Chondrocyte (in vitro differentiated cells): ENCODE results near the gene RBMS1. TPM values are rescaled to one million over a fixed set of nuclear protein-coding genes. Genes with fewer than 3 reads are reported as not detected.

Source experiments
- DNase-seq: peaks from one replicate; pipeline ENCODE4 v3.0.0; 2021; ENCODE audit warnings: mixed read lengths, low spot score
- H3K27ac Mint-ChIP-seq: one replicate; pipeline ENCODE4 v1.8.0; 2021; ENCODE audit warnings: mild to moderate bottlenecking, moderate library complexity, mixed read lengths; ENCODE audit not compliant: unreplicated experiment
- H3K27me3 Mint-ChIP-seq: 2 replicates; pipeline ENCODE4 v1.8.0; 2021; ENCODE audit warnings: low read depth, mixed read lengths
- H3K36me3 Mint-ChIP-seq: 2 replicates; pipeline ENCODE4 v1.8.0; 2021; ENCODE audit warnings: low read depth, mixed read lengths
- H3K4me1 Mint-ChIP-seq: 2 replicates; pipeline ENCODE4 v1.8.0; 2021; ENCODE audit warnings: low read depth, mild to moderate bottlenecking, mixed read lengths
- H3K4me3 Mint-ChIP-seq: one replicate; pipeline ENCODE4 v1.8.0; 2021; ENCODE audit warnings: mild to moderate bottlenecking, moderate library complexity, mixed read lengths; ENCODE audit not compliant: unreplicated experiment
- H3K9me3 Mint-ChIP-seq: 2 replicates; pipeline ENCODE4 v1.8.0; 2021; ENCODE audit warnings: low read depth, mixed read lengths
- total RNA-seq: library from RNA; stranded (reverse); gene quantifications from 3 replicates; pipeline ENCODE4 v1.2.1, GENCODE V29; 2021
- TF ChIP-seq, protein P1 (sequence below): fragments of 200-600 bp; sonication (generic); IDR thresholded peaks from 2 replicates; pipeline ENCODE4 v1.5.0; 2021; ENCODE audit warnings: antibody characterized with exemption, mild to moderate bottlenecking, moderate library complexity

Gene RBMS1
- total RNA-seq, 1 donor from 2014 or later, result 133 TPM

GRCh38 chr2:160373666-160374065 lies 119.9 kb downstream of the RBMS1 start:
- Mint-ChIP-seq H3K27me3 (no peaks in the 10 kb centered on the region), H3K27ac (peak overlapping the region; percentile 94), H3K9me3 (no peaks in the 10 kb centered on the region), H3K36me3 (no peaks in the 10 kb centered on the region), H3K4me1 (peaks cover 98% of the 10 kb centered on the region), H3K4me3 (no peak overlapping the region)
- DNase-seq, result no peak
- TF ChIP-seq, protein P1, sequence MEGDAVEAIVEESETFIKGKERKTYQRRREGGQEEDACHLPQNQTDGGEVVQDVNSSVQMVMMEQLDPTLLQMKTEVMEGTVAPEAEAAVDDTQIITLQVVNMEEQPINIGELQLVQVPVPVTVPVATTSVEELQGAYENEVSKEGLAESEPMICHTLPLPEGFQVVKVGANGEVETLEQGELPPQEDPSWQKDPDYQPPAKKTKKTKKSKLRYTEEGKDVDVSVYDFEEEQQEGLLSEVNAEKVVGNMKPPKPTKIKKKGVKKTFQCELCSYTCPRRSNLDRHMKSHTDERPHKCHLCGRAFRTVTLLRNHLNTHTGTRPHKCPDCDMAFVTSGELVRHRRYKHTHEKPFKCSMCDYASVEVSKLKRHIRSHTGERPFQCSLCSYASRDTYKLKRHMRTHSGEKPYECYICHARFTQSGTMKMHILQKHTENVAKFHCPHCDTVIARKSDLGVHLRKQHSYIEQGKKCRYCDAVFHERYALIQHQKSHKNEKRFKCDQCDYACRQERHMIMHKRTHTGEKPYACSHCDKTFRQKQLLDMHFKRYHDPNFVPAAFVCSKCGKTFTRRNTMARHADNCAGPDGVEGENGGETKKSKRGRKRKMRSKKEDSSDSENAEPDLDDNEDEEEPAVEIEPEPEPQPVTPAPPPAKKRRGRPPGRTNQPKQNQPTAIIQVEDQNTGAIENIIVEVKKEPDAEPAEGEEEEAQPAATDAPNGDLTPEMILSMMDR, result no peak

DNA sequence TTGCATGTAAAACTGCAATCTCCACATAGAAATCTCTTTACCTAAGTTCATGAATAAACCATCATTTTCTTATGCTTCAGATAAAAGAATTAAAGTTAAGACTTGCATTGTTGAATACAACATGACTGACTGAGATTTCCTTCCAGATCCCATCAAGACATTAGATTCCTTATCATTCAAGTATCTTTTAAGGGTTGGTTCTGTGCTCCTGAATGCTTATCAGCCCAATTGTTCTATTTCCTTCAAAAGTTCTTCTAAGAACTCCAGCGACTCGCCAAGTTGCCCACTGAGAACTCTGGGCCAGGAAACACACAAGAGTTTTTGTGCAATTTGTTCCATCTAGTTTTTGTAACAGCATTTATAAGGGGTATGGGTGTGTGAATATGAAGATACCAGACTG lies 120.3 kb downstream of the RBMS1 start:
- Mint-ChIP-seq H3K4me3 (no peak overlapping the region), H3K9me3 (no peaks in the 10 kb centered on the region), H3K36me3 (no peaks in the 10 kb centered on the region), H3K27me3 (no peaks in the 10 kb centered on the region), H3K4me1 (peaks cover 99% of the 10 kb centered on the region), H3K27ac (peak overlapping the region; percentile 94)
- no peak for DNase-seq
- TF ChIP-seq, protein P1, result no peak

GRCh38 chr2:160372585-160372984 lies 121.0 kb downstream of the RBMS1 start:
- no peak for DNase-seq
- no peaks in the 10 kb centered on the region for H3K9me3 Mint-ChIP-seq
- H3K4me3 Mint-ChIP-seq, result peak overlapping the region; percentile 26
- TF ChIP-seq, protein P1, result peak; percentile 16
- peaks cover 98% of the 10 kb centered on the region for H3K4me1 Mint-ChIP-seq
- H3K27me3 Mint-ChIP-seq, result no peaks in the 10 kb centered on the region
- peak overlapping the region; percentile 94 for H3K27ac Mint-ChIP-seq
- H3K36me3 Mint-ChIP-seq, result no peaks in the 10 kb centered on the region

DNA sequence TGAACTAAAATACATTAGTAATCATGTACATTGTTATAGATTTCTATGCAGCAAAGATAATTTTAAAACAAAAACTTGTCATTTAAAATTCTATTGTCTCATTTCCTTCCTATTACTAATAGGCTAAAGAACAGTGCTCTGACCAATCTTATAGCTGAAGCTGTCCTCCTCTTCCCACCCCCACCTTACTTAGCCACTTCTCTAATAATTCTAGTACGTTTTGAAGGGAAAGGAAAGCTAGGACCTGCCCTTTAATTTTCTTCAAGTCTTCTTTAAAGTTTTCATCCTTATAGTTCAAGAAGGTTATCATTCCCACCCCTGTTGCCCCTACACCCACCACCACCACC lies 121.6 kb downstream of the RBMS1 start:
- TF ChIP-seq, protein P1, result no peak
- H3K4me3 Mint-ChIP-seq, result no peak overlapping the region
- H3K27me3 Mint-ChIP-seq, result no peaks in the 10 kb centered on the region
- peak overlapping the region; percentile 94 for H3K27ac Mint-ChIP-seq
- H3K4me1 Mint-ChIP-seq, result peaks cover 97% of the 10 kb centered on the region
- no peaks in the 10 kb centered on the region for H3K9me3 Mint-ChIP-seq
- no peak for DNase-seq
- H3K36me3 Mint-ChIP-seq, result no peaks in the 10 kb centered on the region

- Mint-ChIP-seq H3K4me3 (no peak overlapping the region), H3K4me1 (peaks cover 97% of the 10 kb centered on the region), H3K27ac (peak overlapping the region; percentile 94), H3K36me3 (no peaks in the 10 kb centered on the region), H3K27me3 (no peaks in the 10 kb centered on the region), H3K9me3 (no peaks in the 10 kb centered on the region)
- no peak for DNase-seq
- TF ChIP-seq, protein P1, result no peak
Measured at GRCh38 chr2:160371251-160372009, 122.2 kb downstream of the RBMS1 start.
